ENCODE measurements around the gene AOAH.

Gene AOAH

DNA sequence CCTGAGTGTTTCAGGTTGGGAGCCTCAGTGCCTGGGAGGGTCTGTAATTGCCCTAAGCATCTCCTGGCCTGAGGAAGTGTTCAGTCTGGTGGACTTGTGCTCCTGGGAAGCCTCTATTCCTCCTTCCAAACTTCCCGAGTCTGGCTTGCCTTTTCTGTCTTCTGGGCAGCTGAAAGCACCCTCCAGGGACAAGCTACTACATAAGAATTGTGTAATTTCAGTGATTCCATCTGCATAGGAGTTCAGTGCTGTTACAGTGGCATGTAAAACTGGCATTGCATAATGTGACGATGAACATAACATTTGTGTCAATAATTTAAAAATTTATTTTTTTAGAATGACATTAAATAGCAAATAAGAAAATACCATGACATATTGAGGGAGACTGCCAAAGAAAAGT lies 109.3 kb downstream of the AOAH start:
- DNase-seq = no peak
- Mint-ChIP-seq H3K4me1 (peaks cover 9% of the 10 kb centered on the region), H3K9me3 (no peaks in the 10 kb centered on the region), H3K27ac (no peak overlapping the region), H3K27me3 (peaks cover 4% of the 10 kb centered on the region), H3K36me3 (no peaks in the 10 kb centered on the region), H3K4me3 (no peak overlapping the region)
- CTCF ChIA-PET = no interaction called here

DNA sequence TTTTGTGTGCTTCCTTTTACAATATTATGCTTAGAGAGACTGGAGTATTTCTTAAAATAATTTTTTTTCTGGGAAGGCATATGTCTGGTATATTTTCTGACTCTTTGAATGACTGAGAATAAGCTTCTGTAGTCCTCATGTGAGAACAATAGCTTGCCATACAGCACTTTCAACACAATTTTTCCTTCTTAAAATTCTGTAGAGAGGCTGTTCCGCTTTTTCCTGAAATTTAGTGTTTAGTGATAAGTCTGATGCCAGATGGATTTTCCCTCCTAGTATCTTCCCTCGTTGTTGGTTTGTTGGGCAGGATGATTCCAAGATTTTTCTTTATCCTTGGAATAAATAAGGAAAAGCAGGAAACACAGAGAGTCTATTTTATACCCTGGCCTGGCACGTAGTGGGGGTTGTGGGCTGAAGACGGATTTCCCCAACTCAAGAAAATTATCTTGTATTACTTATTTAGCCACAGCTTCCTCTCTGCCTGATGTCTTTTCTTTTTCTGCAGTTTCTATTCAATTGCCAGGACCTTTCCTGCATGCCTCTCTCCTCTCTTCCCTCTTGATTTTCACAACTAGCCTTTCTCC lies 111.2 kb downstream of the AOAH start:
- CTCF ChIA-PET = no interaction called here
- DNase-seq = no peak
- Mint-ChIP-seq H3K9me3 (no peaks in the 10 kb centered on the region), H3K27ac (no peak overlapping the region), H3K4me1 (peaks cover 9% of the 10 kb centered on the region), H3K36me3 (no peaks in the 10 kb centered on the region), H3K4me3 (no peak overlapping the region), H3K27me3 (peaks cover 1% of the 10 kb centered on the region)

DNA sequence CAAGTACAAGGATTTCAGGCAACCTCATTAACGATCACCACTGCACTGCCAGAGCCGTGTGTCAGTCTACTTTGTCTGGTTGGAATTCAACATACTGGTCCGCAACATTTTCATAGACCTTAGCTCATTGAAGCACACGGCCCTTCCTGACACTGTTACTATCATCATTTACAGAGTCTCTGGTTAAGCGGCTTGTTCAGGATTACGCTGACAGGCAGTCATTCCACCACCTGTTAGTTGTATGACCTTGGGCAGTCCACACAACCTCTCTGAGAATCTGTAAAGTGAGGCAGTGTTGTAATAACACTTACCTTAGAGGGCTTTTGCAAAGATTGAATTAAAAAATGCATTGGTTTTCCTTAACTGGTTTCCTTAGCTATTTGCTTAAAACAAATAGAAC lies 112.6 kb downstream of the AOAH start:
- CTCF ChIA-PET = no interaction called here
- no peak for DNase-seq
- H3K27me3 Mint-ChIP-seq = peaks cover 5% of the 10 kb centered on the region
- no peaks in the 10 kb centered on the region for H3K36me3 Mint-ChIP-seq
- H3K4me1 Mint-ChIP-seq = peaks cover 22% of the 10 kb centered on the region
- no peak overlapping the region for H3K27ac Mint-ChIP-seq
- H3K9me3 Mint-ChIP-seq = no peaks in the 10 kb centered on the region
- no peak overlapping the region for H3K4me3 Mint-ChIP-seq

DNA sequence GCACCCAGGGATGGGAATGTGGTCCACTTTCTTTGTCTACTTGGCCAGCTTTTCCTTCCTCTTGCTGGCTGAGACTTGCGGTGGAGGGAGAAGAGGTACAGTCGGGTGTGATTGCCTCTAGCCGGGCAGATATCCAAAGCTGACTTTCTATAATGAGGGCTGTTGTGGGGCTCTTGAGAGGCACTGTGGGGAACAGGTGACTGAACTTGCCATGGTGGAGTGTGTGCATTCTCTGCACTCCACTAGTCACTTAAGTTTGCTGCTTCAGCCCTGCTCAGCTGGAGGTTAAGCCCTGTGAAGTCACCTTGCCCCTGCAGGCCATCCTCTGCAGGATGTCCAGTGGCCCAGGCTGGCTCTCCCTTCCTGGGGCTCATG lies 116.6 kb downstream of the AOAH start:
- no peak overlapping the region for H3K4me3 Mint-ChIP-seq
- no peaks in the 10 kb centered on the region for H3K36me3 Mint-ChIP-seq
- H3K4me1 Mint-ChIP-seq = peaks cover 35% of the 10 kb centered on the region
- peaks cover 5% of the 10 kb centered on the region for H3K27me3 Mint-ChIP-seq
- CTCF ChIA-PET = no interaction called here
- H3K9me3 Mint-ChIP-seq = no peaks in the 10 kb centered on the region
- no peak for DNase-seq
- H3K27ac Mint-ChIP-seq = no peak overlapping the region

DNA sequence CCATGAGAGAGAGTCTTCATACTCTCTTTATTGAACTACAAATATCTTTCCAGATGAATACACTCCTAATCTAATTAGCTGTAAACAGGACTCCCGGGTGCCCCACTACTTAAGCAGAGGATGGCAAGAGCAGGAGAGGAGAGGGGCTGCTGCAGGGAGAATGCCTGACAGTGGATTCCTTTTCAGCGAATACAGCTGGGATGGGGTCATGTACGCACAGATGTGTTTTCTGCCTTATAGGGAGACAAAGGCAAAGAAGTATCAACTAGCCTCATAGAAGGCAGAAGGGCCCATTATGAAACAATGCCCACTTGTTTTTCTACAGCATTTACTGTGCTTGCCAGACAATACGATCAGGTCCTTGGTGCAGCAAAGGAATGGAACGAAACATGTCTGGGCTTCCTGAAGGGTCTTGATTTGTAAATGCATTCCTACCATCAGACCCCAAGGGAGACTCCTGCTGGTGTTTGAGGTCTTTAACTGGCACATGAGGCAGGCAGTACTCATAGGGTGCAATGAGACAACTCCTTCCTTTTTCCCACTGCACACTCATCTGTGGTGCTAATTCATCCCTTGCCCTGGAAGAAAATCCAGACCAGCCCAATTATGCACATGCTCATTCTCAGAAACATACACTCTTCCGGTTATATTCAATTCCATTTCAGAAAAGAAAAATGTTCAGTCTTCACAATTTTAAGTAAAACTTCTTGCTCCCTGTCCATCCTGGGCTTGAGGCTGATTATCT lies 117.1 kb downstream of the AOAH start:
- no peak overlapping the region for H3K27ac Mint-ChIP-seq
- CTCF ChIA-PET = no interaction called here
- H3K4me3 Mint-ChIP-seq = no peak overlapping the region
- no peaks in the 10 kb centered on the region for H3K36me3 Mint-ChIP-seq
- H3K9me3 Mint-ChIP-seq = no peaks in the 10 kb centered on the region
- H3K4me1 Mint-ChIP-seq = peaks cover 35% of the 10 kb centered on the region
- DNase-seq = no peak
- H3K27me3 Mint-ChIP-seq = peaks cover 5% of the 10 kb centered on the region

DNA sequence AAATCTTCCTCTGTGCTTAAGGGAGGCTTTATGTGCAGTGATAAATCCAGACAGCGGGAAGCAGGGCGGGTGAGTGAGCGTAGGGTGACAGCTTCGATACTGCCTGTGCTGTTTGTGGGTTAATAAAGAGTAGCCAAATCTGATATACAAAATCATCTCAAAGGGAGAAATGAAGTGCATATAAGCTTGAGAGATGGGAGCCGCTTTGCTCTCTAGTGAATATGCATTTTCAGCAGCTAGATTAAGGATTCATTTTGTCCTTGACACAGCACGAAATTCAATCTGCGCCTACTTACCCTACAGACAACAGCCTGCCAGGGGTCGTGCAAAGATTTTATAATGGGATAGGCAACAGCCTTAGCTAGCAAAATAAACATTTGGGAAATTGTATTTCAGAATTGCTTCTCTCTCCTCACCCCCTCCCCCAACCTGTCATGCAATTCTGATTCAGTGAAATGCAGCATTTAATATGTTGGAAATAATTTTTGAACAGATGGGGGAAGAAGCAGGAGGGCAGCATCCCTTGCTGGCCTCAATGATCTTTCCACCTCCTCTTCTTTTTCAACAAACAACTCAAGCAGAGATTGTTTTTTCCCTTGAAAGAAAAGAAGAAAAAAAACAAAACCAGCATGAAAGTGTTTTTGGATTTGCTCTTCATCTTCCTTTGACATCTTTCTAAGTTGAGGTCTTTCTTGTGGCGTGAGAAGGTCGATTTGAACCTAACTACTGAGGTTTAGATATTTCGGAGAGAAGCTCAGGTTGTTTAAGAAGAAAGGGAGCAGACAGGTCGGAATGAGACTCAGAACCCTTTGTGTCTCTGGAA lies 117.9 kb downstream of the AOAH start:
- no peaks in the 10 kb centered on the region for H3K9me3 Mint-ChIP-seq
- no peaks in the 10 kb centered on the region for H3K36me3 Mint-ChIP-seq
- H3K27ac Mint-ChIP-seq = no peak overlapping the region
- peaks cover 5% of the 10 kb centered on the region for H3K27me3 Mint-ChIP-seq
- H3K4me1 Mint-ChIP-seq = peaks cover 40% of the 10 kb centered on the region
- CTCF ChIA-PET = no interaction called here
- no peak overlapping the region for H3K4me3 Mint-ChIP-seq
- DNase-seq = no peak

DNA sequence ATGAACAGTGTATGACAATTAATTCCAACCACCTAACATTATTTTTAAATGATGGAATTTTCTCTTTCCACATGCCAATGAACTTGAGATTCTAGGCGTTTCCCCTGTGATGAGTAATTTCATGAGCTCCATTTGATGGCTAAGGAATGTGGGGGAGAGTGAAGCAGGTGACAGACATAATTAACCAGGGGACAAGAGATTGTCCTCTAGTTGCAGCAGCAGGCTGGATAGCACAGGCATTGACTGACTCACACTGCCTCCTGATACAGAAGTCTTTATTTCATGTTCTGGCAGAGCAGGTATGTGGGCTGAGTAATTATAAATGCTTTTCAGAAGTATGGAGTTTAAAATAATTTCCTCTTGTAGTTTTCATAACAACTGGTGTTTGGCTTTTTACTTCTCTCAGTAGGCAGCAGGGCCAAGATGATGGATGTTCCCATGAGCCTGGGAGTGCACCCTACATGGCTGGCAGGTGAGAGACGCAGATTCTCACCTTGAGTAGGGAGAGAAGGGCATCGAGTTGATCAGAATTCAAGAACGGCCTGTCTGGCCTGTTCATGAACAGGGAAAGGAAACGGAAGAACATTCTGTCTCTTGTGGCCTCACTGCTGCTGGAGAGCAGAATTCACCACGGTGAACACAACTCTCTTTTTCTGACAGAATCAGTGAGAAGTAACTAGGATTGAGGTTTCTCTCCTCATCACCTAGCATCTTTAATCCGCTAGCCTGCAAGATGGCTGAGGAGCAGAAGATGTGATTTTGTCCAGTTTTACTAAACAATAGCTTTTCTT lies 118.8 kb downstream of the AOAH start:
- peaks cover 5% of the 10 kb centered on the region for H3K27me3 Mint-ChIP-seq
- H3K27ac Mint-ChIP-seq = no peak overlapping the region
- H3K9me3 Mint-ChIP-seq = no peaks in the 10 kb centered on the region
- CTCF ChIA-PET = no interaction called here
- H3K36me3 Mint-ChIP-seq = no peaks in the 10 kb centered on the region
- peaks cover 46% of the 10 kb centered on the region for H3K4me1 Mint-ChIP-seq
- no peak for DNase-seq
- no peak overlapping the region for H3K4me3 Mint-ChIP-seq

DNA sequence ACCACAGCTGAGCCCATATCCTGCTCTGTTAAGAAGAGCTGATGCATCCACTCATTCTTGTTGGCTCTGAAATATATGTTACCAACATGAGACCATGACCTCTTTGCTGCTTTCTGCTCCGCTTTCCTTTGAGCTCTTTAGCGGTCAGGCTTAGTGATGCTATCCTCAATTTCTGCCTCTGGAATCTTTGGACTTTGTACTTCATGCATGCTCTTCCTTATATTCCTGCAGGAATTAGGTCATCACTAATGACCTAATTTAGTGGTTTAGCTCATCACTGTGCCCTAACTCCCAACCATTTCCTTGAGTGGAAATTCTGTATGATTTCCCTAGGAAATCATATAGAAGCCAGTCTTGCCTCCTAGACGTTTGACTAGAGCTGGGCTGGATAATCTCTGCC lies 119.5 kb downstream of the AOAH start:
- CTCF ChIA-PET = no interaction called here
- peaks cover 50% of the 10 kb centered on the region for H3K4me1 Mint-ChIP-seq
- H3K4me3 Mint-ChIP-seq = no peak overlapping the region
- H3K9me3 Mint-ChIP-seq = no peaks in the 10 kb centered on the region
- DNase-seq = no peak
- H3K27me3 Mint-ChIP-seq = peaks cover 5% of the 10 kb centered on the region
- no peaks in the 10 kb centered on the region for H3K36me3 Mint-ChIP-seq
- H3K27ac Mint-ChIP-seq = no peak overlapping the region

DNA sequence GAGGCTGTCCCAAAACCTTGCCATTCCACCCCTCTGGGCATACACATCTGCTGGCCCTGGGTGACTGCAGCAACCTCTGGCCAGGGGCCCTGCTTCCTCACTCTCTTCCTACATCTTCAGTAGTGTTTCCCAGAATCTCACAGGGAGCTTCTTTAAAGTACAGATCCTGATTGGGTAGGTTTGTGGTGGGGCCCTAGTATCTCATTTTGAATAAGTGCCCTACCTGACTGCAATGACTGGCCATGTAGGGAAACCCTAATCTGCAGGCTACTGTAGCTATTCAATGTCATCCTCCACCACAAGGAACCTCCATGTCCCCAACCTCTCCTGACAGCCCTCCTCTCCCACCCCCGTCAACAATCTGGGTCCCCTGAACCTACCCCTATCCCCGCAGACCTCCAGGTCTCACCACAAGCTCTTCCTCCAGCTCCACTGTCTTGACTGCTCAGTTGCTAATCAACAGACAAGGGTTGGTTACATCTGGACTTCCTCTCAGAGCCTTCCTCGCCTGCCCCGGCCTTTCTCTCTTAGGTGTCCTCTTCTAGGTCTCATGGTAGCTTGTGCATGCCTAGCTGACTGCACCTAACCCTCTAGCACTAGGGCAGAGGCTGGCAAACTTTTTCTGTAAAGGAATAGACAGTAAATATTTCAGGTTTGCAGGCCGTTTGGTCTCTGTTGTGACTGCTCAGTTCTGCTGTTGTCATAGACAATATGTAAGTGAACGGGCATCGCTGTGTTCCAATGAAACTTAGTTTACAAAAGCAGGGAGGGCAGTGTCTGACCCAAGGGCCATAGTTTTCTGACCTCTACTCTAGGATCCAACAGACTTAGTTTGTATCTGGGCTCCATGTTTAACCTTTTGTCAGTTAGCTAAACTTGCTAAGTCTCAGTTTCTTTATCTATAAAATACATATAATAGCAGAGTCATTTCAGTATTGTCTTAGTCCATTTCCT lies 121.1 kb downstream of the AOAH start:
- H3K27ac Mint-ChIP-seq = no peak overlapping the region
- no peak overlapping the region for H3K4me3 Mint-ChIP-seq
- H3K27me3 Mint-ChIP-seq = peaks cover 5% of the 10 kb centered on the region
- DNase-seq = no peak
- H3K9me3 Mint-ChIP-seq = no peaks in the 10 kb centered on the region
- H3K4me1 Mint-ChIP-seq = peaks cover 52% of the 10 kb centered on the region
- H3K36me3 Mint-ChIP-seq = no peaks in the 10 kb centered on the region
- CTCF ChIA-PET = interaction anchor here (0.6 to 1.0 kb wide), 2 partner anchors 115 to 128 kb away, joined by 3 read pairs; no protein-coding TSS in a partner anchor

DNA sequence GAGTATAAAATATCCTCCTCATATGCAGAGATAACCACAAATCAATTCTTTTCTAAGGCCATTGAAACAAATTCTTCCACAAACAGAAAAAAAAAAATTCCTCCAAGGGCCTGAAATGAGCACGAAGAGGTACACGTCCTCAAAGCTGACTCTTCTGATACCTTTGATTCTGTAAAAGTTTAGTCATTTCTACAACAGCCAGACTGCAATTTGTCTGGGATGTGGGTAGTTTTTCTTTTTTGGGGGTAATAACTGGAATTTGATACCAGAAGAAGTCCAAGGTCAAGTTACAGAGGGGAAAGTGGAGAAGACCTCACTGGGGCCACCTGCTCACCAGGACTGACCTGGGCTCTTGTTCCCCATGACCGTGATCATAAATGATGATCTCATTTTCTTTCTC lies 121.8 kb downstream of the AOAH start:
- no peak overlapping the region for H3K4me3 Mint-ChIP-seq
- peaks cover 53% of the 10 kb centered on the region for H3K4me1 Mint-ChIP-seq
- no peaks in the 10 kb centered on the region for H3K9me3 Mint-ChIP-seq
- H3K27ac Mint-ChIP-seq = no peak overlapping the region
- CTCF ChIA-PET = interaction anchor here (0.6 kb wide), 1 partner anchor 114 kb away, joined by 3 read pairs; no protein-coding TSS in a partner anchor
- no peak for DNase-seq
- no peaks in the 10 kb centered on the region for H3K36me3 Mint-ChIP-seq
- no peaks in the 10 kb centered on the region for H3K27me3 Mint-ChIP-seq

DNA sequence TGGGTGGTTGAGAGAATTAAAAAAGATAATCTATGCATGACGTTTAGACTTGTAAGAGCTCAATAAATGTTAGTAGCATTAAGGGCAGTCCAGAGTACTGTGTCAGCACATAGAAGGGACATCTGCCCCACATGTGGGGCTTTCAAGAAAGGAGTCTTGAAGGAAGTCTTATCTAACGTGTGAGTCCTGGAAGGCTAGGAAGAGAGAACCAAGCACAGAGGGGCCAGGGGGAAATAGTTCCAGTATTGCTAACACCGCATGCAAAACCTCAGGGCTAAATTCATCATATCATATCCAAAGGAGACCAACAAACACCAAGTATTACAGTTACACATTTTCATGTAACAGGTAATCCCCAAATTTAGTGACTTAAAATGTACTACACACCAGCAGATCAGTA lies 122.7 kb downstream of the AOAH start:
- CTCF ChIA-PET = interaction anchor here (0.6 kb wide), 1 partner anchor 539 kb away, joined by 5 read pairs; no protein-coding TSS in a partner anchor
- no peaks in the 10 kb centered on the region for H3K9me3 Mint-ChIP-seq
- H3K4me1 Mint-ChIP-seq = peaks cover 44% of the 10 kb centered on the region
- H3K27me3 Mint-ChIP-seq = no peaks in the 10 kb centered on the region
- no peak overlapping the region for H3K27ac Mint-ChIP-seq
- H3K36me3 Mint-ChIP-seq = no peaks in the 10 kb centered on the region
- no peak overlapping the region for H3K4me3 Mint-ChIP-seq
- no peak for DNase-seq

DNA sequence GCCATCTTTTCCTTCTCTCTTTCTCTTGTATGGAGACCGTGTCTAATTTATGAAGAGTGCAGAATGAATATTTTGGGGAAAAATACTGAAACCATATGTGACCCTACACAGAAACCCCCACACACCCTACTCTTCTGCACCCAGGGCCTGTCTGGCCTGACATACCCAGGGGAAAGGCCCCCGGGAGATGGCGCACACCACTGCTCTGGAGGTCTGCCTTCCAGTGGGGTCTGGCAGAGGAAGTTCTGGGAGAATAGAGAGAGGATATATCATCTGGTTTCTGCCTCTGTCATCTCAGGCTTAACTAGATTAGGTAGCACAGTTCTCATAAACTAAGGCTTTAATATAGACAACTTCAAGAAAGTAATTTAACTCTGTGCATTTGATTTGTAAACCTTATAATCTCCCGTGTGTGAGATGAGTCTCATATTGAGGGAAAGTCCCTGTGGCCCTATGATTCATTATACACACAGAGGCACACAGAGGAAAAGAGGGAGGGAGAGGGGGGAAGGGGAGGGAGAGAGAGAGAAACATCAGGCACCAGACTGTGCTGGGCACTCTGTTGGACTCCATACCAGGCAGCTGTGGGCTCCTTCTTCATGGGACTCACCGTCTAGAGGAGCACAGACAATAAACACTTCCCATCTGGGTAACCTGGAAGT lies 123.3 kb downstream of the AOAH start:
- no peaks in the 10 kb centered on the region for H3K27me3 Mint-ChIP-seq
- H3K4me3 Mint-ChIP-seq = no peak overlapping the region
- no peaks in the 10 kb centered on the region for H3K9me3 Mint-ChIP-seq
- H3K36me3 Mint-ChIP-seq = no peaks in the 10 kb centered on the region
- CTCF ChIA-PET = no interaction called here
- no peak overlapping the region for H3K27ac Mint-ChIP-seq
- peaks cover 38% of the 10 kb centered on the region for H3K4me1 Mint-ChIP-seq
- no peak for DNase-seq

DNA sequence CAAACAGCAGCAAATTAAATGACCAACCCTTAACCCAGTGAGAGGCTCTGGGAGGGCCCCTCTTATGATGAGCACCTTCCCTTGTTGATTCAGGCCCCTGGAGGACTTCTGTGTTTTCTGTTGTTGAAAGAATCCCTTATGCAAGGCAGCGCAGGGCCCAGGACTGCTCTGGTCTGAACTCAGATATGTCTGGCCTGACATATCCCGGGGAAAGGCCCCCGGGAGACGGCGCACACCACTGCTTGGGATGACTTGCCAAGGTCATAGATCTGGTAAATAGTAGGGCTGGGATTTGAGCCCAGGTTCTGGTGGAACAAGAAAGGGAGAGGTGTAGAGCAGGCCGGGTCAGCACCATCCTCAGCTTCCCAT lies 124.0 kb downstream of the AOAH start:
- H3K9me3 Mint-ChIP-seq = no peaks in the 10 kb centered on the region
- no peaks in the 10 kb centered on the region for H3K27me3 Mint-ChIP-seq
- no peaks in the 10 kb centered on the region for H3K36me3 Mint-ChIP-seq
- CTCF ChIA-PET = no interaction called here
- H3K4me3 Mint-ChIP-seq = no peak overlapping the region
- no peak overlapping the region for H3K27ac Mint-ChIP-seq
- H3K4me1 Mint-ChIP-seq = peaks cover 32% of the 10 kb centered on the region
- DNase-seq = no peak
